OCI-LY3 (cell line): ENCODE data around the gene CISD2.

Experiments
- EZH2phosphoT487 ChIP-seq: fragments of 200-600 bp; shearing (Covaris generic); IDR thresholded peaks from 2 replicates; pipeline ENCODE4 v1.6.1; 2018; ENCODE audit warnings: antibody characterized with exemption, mixed run types, low read depth
- TF ChIP-seq, protein P1 (sequence below): fragments of 200-600, 300-600 bp; sonication (generic); IDR thresholded peaks from 2 replicates; pipeline ENCODE4 v1.5.1; 2014; ENCODE audit warnings: antibody characterized with exemption, low read length, low read depth

DNA sequence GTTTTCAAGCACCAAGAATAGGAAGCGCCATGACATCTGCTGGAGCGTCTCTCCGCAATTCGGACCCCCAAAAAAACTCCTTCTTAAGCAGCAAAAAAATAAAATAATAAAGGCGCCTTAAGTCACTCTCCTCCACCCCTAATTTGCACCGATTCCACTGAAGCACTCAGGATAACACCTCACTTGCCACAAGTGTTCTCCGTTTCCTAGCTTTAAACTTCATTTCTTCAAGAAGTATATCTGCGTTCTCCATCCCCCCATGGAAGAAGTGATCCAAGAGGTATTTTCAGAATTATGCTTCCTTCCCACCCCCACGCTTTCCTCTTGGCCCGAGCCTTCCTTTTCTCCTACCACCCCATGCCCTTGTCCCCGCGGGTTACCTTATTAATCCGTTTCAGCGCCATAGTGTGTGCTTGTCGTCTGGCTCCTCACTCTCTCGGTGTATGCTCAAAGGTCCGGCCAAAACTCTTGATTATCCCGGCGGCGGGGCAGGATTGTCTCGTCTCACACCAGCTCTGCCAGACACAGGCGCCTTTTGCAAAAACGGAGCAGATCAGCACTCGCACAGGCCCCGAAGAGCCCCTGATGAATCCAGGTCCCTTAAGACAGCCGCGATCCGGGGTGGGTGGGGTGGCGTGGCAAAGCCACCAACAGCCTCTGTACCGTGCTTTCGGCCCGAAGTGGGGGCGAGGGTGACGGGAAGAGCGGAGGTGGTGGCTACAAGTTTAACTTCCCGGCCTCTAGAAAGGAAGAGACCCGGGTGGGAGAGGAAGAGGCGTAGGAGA, 42.5 kb upstream of the CISD2 start:
- TF ChIP-seq, protein P1, sequence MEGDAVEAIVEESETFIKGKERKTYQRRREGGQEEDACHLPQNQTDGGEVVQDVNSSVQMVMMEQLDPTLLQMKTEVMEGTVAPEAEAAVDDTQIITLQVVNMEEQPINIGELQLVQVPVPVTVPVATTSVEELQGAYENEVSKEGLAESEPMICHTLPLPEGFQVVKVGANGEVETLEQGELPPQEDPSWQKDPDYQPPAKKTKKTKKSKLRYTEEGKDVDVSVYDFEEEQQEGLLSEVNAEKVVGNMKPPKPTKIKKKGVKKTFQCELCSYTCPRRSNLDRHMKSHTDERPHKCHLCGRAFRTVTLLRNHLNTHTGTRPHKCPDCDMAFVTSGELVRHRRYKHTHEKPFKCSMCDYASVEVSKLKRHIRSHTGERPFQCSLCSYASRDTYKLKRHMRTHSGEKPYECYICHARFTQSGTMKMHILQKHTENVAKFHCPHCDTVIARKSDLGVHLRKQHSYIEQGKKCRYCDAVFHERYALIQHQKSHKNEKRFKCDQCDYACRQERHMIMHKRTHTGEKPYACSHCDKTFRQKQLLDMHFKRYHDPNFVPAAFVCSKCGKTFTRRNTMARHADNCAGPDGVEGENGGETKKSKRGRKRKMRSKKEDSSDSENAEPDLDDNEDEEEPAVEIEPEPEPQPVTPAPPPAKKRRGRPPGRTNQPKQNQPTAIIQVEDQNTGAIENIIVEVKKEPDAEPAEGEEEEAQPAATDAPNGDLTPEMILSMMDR = no peak; the same call in 1 of the 2 replicates
- no peak for TF ChIP-seq EZH2phosphoT487
